Colonic mucosa (tissue), 4 donors: ENCODE data around the gene TRIM51. TPM values are rescaled to one million over a fixed set of nuclear protein-coding genes. Genes with fewer than 3 reads are reported as not detected.
"Not testable (repeated sequence)": the region's sequence is repeated elsewhere in the genome, so short reads cannot be mapped to it uniquely, and the experiment has no call there.

Experiments
- DNase-seq: peaks from one replicate; pipeline ENCODE4 v3.0.0-alpha.2; 2020
- H3K27ac ChIP-seq: fragments of 200-600 bp; one replicate; pipeline ENCODE4 v1.8.0; 2021
- H3K27me3 ChIP-seq: fragments of 200-600 bp; one replicate; pipeline ENCODE4 v1.8.0; 2021
- H3K36me3 ChIP-seq: fragments of 200-600 bp; one replicate; pipeline ENCODE4 v1.8.0; 2021
- H3K4me1 ChIP-seq: fragments of 200-600 bp; one replicate; pipeline ENCODE4 v1.8.0; 2021; ENCODE audit warnings: mild to moderate bottlenecking
- H3K4me3 ChIP-seq: fragments of 200-600 bp; one replicate; pipeline ENCODE4 v1.8.0; 2021
- H3K9ac ChIP-seq, 2 donors: one replicate each; pipeline ENCODE4 v1.7.0; 2013; ENCODE audit warnings: control low read depth in 2 of 2, low read depth in 2 of 2, low read length in 2 of 2
- H3K9me3 ChIP-seq: fragments of 200-600 bp; one replicate; pipeline ENCODE4 v1.8.0; 2021
- CTCF ChIP-seq: fragments of 200-600 bp; IDR thresholded peaks from one replicate; pipeline ENCODE4 v1.8.0; 2022; ENCODE audit warnings: antibody characterized with exemption, mild to moderate bottlenecking
- intact Hi-C: fragments of 100-400 bp; cut with DNase I; formaldehyde crosslinking; loops from one replicate; pipeline ENCODE4 v1.14.1; 2022
- total RNA-seq, 2 donors: library from RNA; stranded (reverse); fragmentation: NEBNext Ultra II Directional in 1 of 2; extraction: Animal tissue kit (Norgen Biotek cat#: 25700) in 1 of 2; gene quantifications; one replicate each; pipeline ENCODE4 v1.2.1, GENCODE V29; 2021
- donor health status: healthy.
- donor health status: DM: no; HTN: no; CAD: no.
- donor health status: DM: no; HTN: no; CAD: no.

TRIM51 gene
- total RNA-seq, 2 donors from 2014 or later: not detected

- H3K9me3 ChIP-seq, H3K27me3 ChIP-seq, H3K4me1 ChIP-seq, H3K27ac ChIP-seq, intact Hi-C loops, H3K36me3 ChIP-seq, H3K9ac ChIP-seq: not testable (repeated sequence)
- H3K4me3 ChIP-seq: peak overlapping the region; percentile 30
- DNase-seq: peak; percentile 25
Measured at GRCh38 chr11:55873146-55873545, 10.0 kb upstream of the TRIM51 start.

- H3K4me3 ChIP-seq, H3K36me3 ChIP-seq, DNase-seq, H3K27me3 ChIP-seq, H3K9me3 ChIP-seq, intact Hi-C loops, H3K27ac ChIP-seq, H3K9ac ChIP-seq, H3K4me1 ChIP-seq: not testable (repeated sequence)
Measured at GRCh38 chr11:55884995-55885394, 1.9 kb downstream of the TRIM51 start.

- DNase-seq, H3K4me3 ChIP-seq, H3K9ac ChIP-seq, H3K4me1 ChIP-seq, H3K9me3 ChIP-seq, H3K27ac ChIP-seq, intact Hi-C loops, H3K27me3 ChIP-seq, H3K36me3 ChIP-seq: not testable (repeated sequence)
Measured at GRCh38 chr11:55885481-55885880, 2.4 kb downstream of the TRIM51 start.

GRCh38 chr11:55895216-55895615 is 12.1 kb downstream of the TRIM51 start:
- TF ChIP-seq CTCF: no peak
- intact Hi-C loops: no loop called here
- DNase-seq: no peak

GRCh38 chr11:55902308-55902707 is 19.2 kb downstream of the TRIM51 start:
- Histone ChIP-seq H3K4me1 (no peaks in the 10 kb centered on the region), H3K27me3 (no peaks in the 10 kb centered on the region), H3K27ac (no peak overlapping the region), H3K4me3 (no peak overlapping the region), H3K36me3 (no peaks in the 10 kb centered on the region), H3K9me3 (no peaks in the 10 kb centered on the region), H3K9ac (no peak overlapping the region)
- no peak for TF ChIP-seq CTCF
- no peak for DNase-seq
- intact Hi-C loops: no loop called here

More at GRCh38 chr11:55895216-55895615, 12.1 kb downstream of the TRIM51 start:
- H3K36me3 ChIP-seq: no peaks in the 10 kb centered on the region
- H3K27me3 ChIP-seq: no peaks in the 10 kb centered on the region
- no peaks in the 10 kb centered on the region for H3K9me3 ChIP-seq
- no peaks in the 10 kb centered on the region for H3K4me1 ChIP-seq
- H3K9ac ChIP-seq: no peak overlapping the region
- H3K4me3 ChIP-seq: no peak overlapping the region
- no peak overlapping the region for H3K27ac ChIP-seq

GRCh38 chr11:55914482-55914881 is 31.4 kb downstream of the TRIM51 start, which contains the start of gene OR5W2:
Gene OR5W2 (minus strand): TSS chr11:55914582. CDS start chr11:55914582, 0 bp downstream.
- Histone ChIP-seq H3K4me1 (no peaks in the 10 kb centered on the region), H3K27ac (no peak within 1 kb of the TSS), H3K9ac (no peak within 1 kb of the TSS), H3K9me3 (no peaks in the 10 kb centered on the region), H3K36me3 (no peaks in the 10 kb centered on the region), H3K27me3 (no peaks in the 10 kb centered on the region), H3K4me3 (no peak within 1 kb of the TSS)
- intact Hi-C loops: no loop called here
- no peak for DNase-seq
- no peak for TF ChIP-seq CTCF

- TF ChIP-seq CTCF: no peak
- intact Hi-C loops: no loop called here
- Histone ChIP-seq H3K36me3 (no peaks in the 10 kb centered on the region), H3K9me3 (no peaks in the 10 kb centered on the region), H3K27ac (no peak overlapping the region), H3K4me3 (no peak overlapping the region), H3K9ac (no peak overlapping the region), H3K27me3 (no peaks in the 10 kb centered on the region), H3K4me1 (no peaks in the 10 kb centered on the region)
- no peak for DNase-seq
Measured at GRCh38 chr11:55920537-55920936, 37.4 kb downstream of the TRIM51 start.
